GM23338 (cell line): ENCODE data around the gene HELB. TPM values are rescaled to one million over a fixed set of nuclear protein-coding genes. Genes with fewer than 3 reads are reported as not detected.

ENCODE experiments used
- ATAC-seq: fragments of 200-7000 bp; cut with Tn5 transposase; 3 replicates; pipeline ENCODE4 v1.9.1; 2020
- DNase-seq: peaks from one replicate; pipeline ENCODE4 v3.0.0-alpha.2; 2015; ENCODE audit warnings: low spot score
- H2AFZ ChIP-seq: fragments of 200-600 bp; sonication (generic); 2 replicates; pipeline ENCODE4 v1.8.0; 2016; ENCODE audit warnings: antibody characterized with exemption, mild to moderate bottlenecking, moderate library complexity
- H3F3A ChIP-seq: fragments of 200-600 bp; sonication (generic); replicated peaks from 2 replicates; pipeline ENCODE4 v1.8.0; 2017; ENCODE audit warnings: antibody characterized with exemption, mixed run types, low read depth
- H3K27ac ChIP-seq: fragments of 200-600 bp; sonication (generic); 2 replicates; pipeline ENCODE4 v1.6.1; 2016; ENCODE audit warnings: low read depth
- H3K27me3 ChIP-seq: fragments of 200-600 bp; sonication (generic); 2 replicates; pipeline ENCODE4 v1.8.0; 2016; ENCODE audit warnings: mild to moderate bottlenecking, mixed run types, moderate library complexity; ENCODE audit not compliant: insufficient read depth
- H3K36me3 ChIP-seq: fragments of 200-600 bp; sonication (generic); 2 replicates; pipeline ENCODE4 v1.8.0; 2016; ENCODE audit warnings: mild to moderate bottlenecking; ENCODE audit not compliant: insufficient read depth
- H3K4me1 ChIP-seq: fragments of 200-600 bp; sonication (generic); 2 replicates; pipeline ENCODE4 v1.8.0; 2016; ENCODE audit warnings: mild to moderate bottlenecking, moderate library complexity; ENCODE audit not compliant: insufficient read depth
- H3K4me2 ChIP-seq: fragments of 200-600 bp; sonication (generic); 2 replicates; pipeline ENCODE4 v1.7.1; 2017; ENCODE audit warnings: mixed run types
- H3K4me3 ChIP-seq: fragments of 200-600 bp; sonication (generic); 2 replicates; pipeline ENCODE4 v1.6.1; 2016; ENCODE audit warnings: mixed run types
- H3K79me2 ChIP-seq: fragments of 200-600 bp; sonication (generic); replicated peaks from 2 replicates; pipeline ENCODE4 v1.8.0; 2017; ENCODE audit warnings: mild to moderate bottlenecking; ENCODE audit not compliant: insufficient read depth
- H3K9me2 ChIP-seq: fragments of 200-600 bp; sonication (generic); 2 replicates; pipeline ENCODE4 v1.8.0; 2017; ENCODE audit not compliant: insufficient read depth
- H4K20me1 ChIP-seq: fragments of 200-600 bp; sonication (generic); replicated peaks from 2 replicates; pipeline ENCODE4 v1.8.0; 2017; ENCODE audit warnings: mild to moderate bottlenecking; ENCODE audit not compliant: insufficient read depth
- H3K27ac Mint-ChIP-seq: 2 replicates; pipeline ENCODE4 v1.8.0; 2020; ENCODE audit warnings: inconsistent platforms, mild to moderate bottlenecking, moderate library complexity, mixed read lengths
- H3K27me3 Mint-ChIP-seq: 3 replicates; pipeline ENCODE4 v1.8.0; 2022; ENCODE audit warnings: low read depth, mild to moderate bottlenecking, moderate library complexity, mixed read lengths, inconsistent platforms; ENCODE audit not compliant: insufficient read depth, poor library complexity
- H3K36me3 Mint-ChIP-seq: 3 replicates; pipeline ENCODE4 v1.8.0; 2021; ENCODE audit warnings: low read depth, mild to moderate bottlenecking, inconsistent platforms, moderate library complexity, mixed read lengths
- H3K4me1 Mint-ChIP-seq: 3 replicates; pipeline ENCODE4 v1.8.0; 2020; ENCODE audit warnings: mild to moderate bottlenecking, inconsistent platforms, mixed read lengths
- H3K4me3 Mint-ChIP-seq: 3 replicates; pipeline ENCODE4 v1.8.0; 2021; ENCODE audit warnings: moderate library complexity, mild to moderate bottlenecking, inconsistent platforms, mixed read lengths
- H3K9me3 Mint-ChIP-seq: 3 replicates; pipeline ENCODE4 v1.8.0; 2020; ENCODE audit warnings: moderate library complexity, mild to moderate bottlenecking, inconsistent platforms, mixed read lengths
- CREB1 ChIP-seq: fragments of 250-450 bp; sonication (Bioruptor Pico); IDR thresholded peaks from 2 replicates; pipeline ENCODE4 v1.5.0; 2020; ENCODE audit warnings: low read depth, mild to moderate bottlenecking, moderate library complexity
- CTCF ChIP-seq, 2 experiments: fragments of 200-600 bp in 1 of 2; sonication (generic) in 1 of 2; conservative IDR thresholded peaks; 2 replicates each; pipeline versions ENCODE4 v1.5.1 to v1.6.1; 2016 to 2017; ENCODE audit warnings: antibody characterized with exemption in 2 of 2, low read depth in 2 of 2, mild to moderate bottlenecking in 2 of 2, moderate library complexity in 1 of 2
- EZH2 ChIP-seq: fragments of 200-600 bp; sonication (generic); IDR thresholded peaks from one replicate; pipeline ENCODE4 v1.8.0; 2017; ENCODE audit warnings: antibody characterized with exemption, mild to moderate bottlenecking, low read depth; ENCODE audit not compliant: unreplicated experiment
- EZH2phosphoT487 ChIP-seq: fragments of 200-600 bp; sonication (generic); IDR thresholded peaks from one replicate; pipeline ENCODE4 v1.8.1; 2018; ENCODE audit warnings: antibody characterized with exemption; ENCODE audit not compliant: unreplicated experiment
- JUNB ChIP-seq: IDR thresholded peaks from one replicate; pipeline ENCODE4 v1.6.1; 2016; ENCODE audit warnings: antibody characterized with exemption; ENCODE audit not compliant: unreplicated experiment
- NANOG ChIP-seq: IDR thresholded peaks from 2 replicates; pipeline ENCODE4 v1.6.1; 2016; ENCODE audit warnings: antibody characterized with exemption, borderline replicate concordance
- POLR2AphosphoS5 ChIP-seq: IDR thresholded peaks from 2 replicates; pipeline ENCODE4 v1.6.1; 2016; ENCODE audit warnings: antibody characterized with exemption, low read depth
- REST ChIP-seq: IDR thresholded peaks from one replicate; pipeline ENCODE4 v1.6.1; 2018; ENCODE audit warnings: antibody characterized with exemption; ENCODE audit not compliant: unreplicated experiment
- STAT1 ChIP-seq: IDR thresholded peaks from one replicate; pipeline ENCODE4 v1.6.1; 2016; ENCODE audit warnings: antibody characterized with exemption; ENCODE audit not compliant: unreplicated experiment
- ZNF114 ChIP-seq: fragments of 250-450 bp; sonication (Bioruptor Pico); IDR thresholded peaks from 2 replicates; pipeline ENCODE4 v1.5.0; 2020; ENCODE audit warnings: mild to moderate bottlenecking, moderate library complexity
- ZNF331 ChIP-seq: fragments of 250-450 bp; sonication (Bioruptor Pico); IDR thresholded peaks from 2 replicates; pipeline ENCODE4 v1.5.0; 2020; ENCODE audit warnings: low read depth, mild to moderate bottlenecking, moderate library complexity
- ZNF462 ChIP-seq: fragments of 250-450 bp; sonication (Bioruptor Pico); IDR thresholded peaks from 2 replicates; pipeline ENCODE4 v1.5.0; 2020; ENCODE audit warnings: mild to moderate bottlenecking, moderate library complexity
- polyA plus RNA-seq: library from polyadenylated mRNA; unstranded; fragments of >200 nt; fragmentation: Nextera tagmentation; extraction: Ambion mirVana; gene quantifications from 2 replicates; pipeline ENCODE4 v1.2.1, GENCODE V29; 2016
- total RNA-seq: library from RNA; depleted of rRNA; stranded (reverse); fragments of >200 nt; shearing (Covaris generic); gene quantifications from 2 replicates; pipeline ENCODE4 v1.2.3, GENCODE V29; 2014
- TF ChIP-seq, protein P1 (sequence below): IDR thresholded peaks from 2 replicates; pipeline ENCODE4 v1.6.1; 2016; ENCODE audit warnings: antibody characterized with exemption

The HELB gene
- total and polyA plus RNA-seq, 2 experiments from 2014 or later: 3.1 to 18.2 TPM

DNA sequence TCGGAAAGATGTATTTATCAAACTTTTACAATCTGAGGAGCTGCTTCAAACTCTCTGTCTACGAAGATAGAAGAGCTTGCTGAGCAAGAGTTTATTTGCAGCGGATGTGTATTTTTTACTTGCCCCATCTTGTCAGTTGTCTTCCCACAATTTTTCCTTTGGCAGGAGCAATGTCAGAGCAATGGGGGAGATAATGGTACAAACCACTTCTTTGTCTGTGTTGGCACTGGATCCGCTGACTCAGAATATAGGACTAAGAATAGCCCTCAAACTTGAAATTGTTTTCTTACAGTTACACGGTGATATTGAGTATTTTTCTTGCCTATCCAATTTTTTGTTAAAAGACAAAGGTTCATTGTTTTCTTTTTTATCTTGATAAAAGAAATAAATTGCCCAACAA lies 27.6 kb downstream of the HELB start:
- H3K27ac Mint-ChIP-seq: no peak overlapping the region
- peaks cover 3% of the 10 kb centered on the region for H3K27me3 Mint-ChIP-seq
- Histone ChIP-seq H3F3A (no peaks in the 10 kb centered on the region), H2AFZ (no peak overlapping the region), H3K27ac (no peak overlapping the region), H4K20me1 (no peaks in the 10 kb centered on the region), H3K9me2 (0 out of 2 replicates have a peak, but pooled peaks cover 2% of the 10 kb centered on the region), H3K4me3 (no peak overlapping the region), H3K27me3 (no peaks in the 10 kb centered on the region), H3K36me3 (no peaks in the 10 kb centered on the region), H3K4me1 (no peaks in the 10 kb centered on the region), H3K4me2 (no peak overlapping the region), H3K79me2 (no peaks in the 10 kb centered on the region)
- no peaks in the 10 kb centered on the region for H3K9me3 Mint-ChIP-seq
- TF ChIP-seq ZNF114 (no peak), STAT1 (no peak), EZH2 (no peak), REST (no peak), ZNF462 (no peak), EZH2phosphoT487 (no peak), CREB1 (CRISPR knock-in tag) (no peak), JUNB (no peak), ZNF331 (CRISPR knock-in tag) (no peak), CTCF (conservative IDR thresholded peaks at IDR 0.05; ENCODE audit: low read depth in 2 of 2) (no peak), NANOG (no peak), POLR2AphosphoS5 (no peak)
- TF ChIP-seq, protein P1, sequence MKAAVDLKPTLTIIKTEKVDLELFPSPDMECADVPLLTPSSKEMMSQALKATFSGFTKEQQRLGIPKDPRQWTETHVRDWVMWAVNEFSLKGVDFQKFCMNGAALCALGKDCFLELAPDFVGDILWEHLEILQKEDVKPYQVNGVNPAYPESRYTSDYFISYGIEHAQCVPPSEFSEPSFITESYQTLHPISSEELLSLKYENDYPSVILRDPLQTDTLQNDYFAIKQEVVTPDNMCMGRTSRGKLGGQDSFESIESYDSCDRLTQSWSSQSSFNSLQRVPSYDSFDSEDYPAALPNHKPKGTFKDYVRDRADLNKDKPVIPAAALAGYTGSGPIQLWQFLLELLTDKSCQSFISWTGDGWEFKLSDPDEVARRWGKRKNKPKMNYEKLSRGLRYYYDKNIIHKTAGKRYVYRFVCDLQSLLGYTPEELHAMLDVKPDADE: no peak
- no peak overlapping the region for H3K4me3 Mint-ChIP-seq
- H3K4me1 Mint-ChIP-seq: no peaks in the 10 kb centered on the region
- ATAC-seq (no peak), DNase-seq (no peak)
- peaks cover 3% of the 10 kb centered on the region; the same call in 2 of the 3 replicates for H3K36me3 Mint-ChIP-seq
